Stimulated activated naive CD4-positive, alpha-beta T cell (primary cell): ENCODE data around the gene FAAP20.
A peak's percentile ranks its signal among the peaks of the same experiment; 100 is the strongest.

Experiments used
- DNase-seq, 6 experiments: peaks; one replicate each; lab custom pipeline; 2025; lab: John Stamatoyannopoulos, UW

FAAP20 gene

DNA sequence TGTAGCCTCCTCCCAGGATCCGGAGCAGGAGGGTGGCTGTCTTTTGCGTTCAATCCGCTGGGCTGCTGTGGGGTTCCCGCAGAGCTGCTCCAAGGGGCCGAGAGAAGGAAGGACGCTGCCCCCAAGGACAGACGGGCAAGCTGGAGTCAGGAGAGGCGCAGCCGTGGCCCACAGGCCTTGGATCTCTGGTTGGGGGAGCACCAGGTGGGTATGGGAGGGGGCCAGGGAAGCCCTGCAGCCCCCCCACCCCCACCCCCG lies 17.6 kb upstream of the FAAP20 start:
- DNase-seq: no peak

DNA sequence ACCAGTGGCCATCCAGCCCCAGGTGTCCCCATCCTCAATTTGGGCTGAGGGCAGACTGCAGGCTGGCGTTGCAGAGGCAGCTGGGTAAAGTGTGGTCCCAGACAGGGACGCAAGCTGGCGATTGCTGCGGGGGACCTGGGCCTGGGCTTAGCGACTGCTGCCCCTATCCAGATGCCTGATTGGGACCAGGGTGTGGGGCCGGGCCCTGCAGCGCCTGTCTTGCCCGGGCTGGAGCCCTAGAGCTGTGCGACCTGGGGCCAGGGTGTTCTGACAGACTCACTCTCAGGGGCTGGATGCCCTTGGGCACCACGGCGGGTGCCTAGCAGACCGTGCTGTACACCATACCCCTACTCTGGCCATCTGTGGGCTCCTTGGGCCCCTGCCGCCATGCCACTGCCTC lies 16.2 kb upstream of the FAAP20 start:
- DNase-seq: no peak

DNA sequence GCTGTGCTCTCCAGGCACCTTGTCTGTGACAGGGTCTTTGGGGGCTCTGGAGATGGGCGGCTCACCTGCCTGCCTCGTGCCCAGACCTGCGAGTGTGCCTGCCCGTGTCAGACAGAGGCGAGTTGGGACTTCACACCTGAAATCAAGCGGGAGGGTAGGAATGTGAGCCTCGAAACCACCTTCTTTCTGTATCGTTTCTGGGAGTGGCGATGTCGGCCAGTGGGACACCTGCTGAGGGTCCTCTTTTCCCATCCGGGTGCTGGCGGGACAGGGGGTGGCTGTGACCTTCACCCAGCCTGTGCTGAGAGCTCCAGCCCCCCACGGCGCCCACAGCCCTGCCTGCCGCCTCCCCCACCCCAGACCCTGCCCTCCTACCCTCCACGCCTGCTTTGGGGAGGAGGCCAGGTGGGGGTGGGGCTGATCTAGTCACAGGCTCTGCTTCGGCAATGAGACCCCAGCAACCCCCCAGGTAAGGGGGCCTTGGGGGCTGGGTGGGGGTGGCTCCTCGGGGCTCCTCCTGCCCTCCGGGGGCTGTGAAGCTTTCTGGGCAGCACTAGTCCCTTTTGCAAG lies 15.6 kb upstream of the FAAP20 start:
- no peak for DNase-seq

DNA sequence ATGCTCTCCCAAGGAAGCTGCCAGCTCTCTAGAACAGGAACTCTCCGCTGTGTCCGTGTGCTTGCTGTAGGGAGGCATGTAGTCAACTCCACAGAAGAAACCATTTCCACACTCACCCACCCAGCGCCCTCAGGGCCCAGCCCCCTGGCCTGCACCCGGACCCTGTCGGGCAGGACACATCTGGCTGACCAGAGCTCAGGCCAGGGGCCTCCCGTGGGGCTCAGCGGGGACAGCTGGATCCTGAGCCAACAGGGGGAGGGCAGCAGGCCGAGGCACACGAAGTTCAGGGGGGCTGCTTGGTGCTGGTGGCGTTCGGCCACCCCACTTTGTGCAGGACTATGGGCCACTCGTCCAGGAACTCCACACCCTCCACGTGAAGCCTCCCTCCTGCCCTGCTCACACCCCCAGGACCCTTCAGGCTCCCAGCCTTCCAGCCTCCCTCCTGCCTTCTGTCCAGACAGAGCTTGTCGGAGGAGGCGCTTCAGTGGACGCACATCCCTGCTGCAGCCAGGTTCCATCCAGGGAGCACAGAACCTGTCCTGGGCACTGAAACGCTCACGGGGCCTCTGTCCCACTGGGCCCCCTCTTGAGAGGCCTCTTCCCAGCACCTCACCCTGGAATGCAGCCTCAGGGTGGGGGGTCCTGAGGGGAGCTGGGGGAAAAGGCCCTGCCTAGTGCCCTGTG lies 15.0 kb upstream of the FAAP20 start:
- DNase-seq: no peak

DNA sequence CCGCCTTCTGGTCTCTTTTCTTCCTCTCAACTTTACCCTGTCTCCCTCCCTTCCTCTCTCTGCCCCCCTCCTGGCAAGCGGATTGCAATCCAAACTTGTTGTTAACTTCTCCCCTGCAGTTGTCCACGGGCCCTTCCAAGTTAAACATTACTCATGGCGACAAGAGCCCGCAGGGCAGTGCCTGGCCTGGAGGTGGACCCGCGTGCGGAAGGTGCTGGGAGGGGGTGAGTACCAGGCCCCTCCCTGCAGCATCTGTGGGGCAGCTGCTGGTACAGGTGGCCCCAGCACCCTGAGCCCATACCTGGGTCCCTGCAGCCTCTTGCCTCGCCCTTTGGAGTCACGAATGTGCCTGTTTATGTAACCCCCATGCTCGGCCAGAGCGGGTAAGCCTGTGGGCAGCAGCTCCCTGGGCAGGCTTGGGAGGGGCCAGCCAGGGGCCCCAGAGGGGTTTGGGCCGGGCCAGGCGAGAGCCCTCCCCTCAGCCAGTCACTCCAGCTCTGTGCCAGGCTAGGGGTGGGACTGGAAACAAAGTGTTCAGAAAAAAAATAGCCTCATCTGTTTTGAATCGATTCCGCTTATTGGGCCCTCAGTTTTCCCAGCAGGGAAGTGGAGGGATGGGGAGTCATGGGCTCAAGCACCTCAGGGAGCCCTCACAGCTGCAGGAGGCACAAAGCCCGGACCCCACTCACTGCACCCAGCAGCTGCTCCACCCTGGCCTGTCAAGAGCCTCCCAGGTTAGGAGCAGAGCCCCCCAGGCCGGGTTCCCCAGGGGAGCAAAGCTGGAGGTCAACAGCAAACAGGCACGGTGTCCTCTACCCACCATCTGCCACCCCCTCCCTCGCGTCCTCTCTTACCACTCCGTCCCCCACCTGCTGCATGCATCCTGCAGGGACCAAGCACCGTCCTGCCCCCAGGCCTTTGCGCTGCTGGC lies 14.0 kb upstream of the FAAP20 start:
- DNase-seq: no peak

DNA sequence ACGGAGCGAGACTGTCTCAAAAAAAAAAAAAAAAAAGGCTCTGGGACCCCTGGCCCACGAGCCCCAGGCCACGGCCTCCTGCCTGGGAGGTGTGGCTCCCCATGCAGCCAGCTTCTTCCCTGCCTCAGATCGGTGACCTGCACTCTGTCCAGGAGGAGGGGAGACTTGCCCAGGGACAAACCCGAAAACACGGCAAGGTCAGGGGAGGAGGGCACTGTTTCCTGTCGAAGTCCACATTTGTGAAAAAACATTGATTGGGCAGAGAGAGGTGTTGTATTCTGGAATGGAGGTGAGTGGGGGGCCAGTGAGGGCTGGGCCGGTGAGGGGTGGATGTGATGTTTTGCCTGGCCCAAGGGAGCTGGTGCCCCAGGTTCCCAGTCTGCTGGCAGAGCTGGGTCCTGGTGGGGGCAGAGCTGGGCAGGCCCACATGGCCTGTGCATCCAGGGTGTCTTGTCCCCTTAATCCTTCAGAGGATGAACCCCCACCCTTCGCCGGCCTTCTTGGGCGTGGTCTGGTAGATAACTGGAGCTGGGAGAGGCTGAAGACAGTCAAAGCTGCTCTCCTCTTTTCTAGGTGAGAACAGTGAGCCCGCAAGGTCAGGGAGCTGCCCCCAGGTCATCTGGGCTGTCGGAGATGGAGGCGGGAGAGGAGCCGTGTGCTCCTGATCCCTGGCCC lies 12.4 kb upstream of the FAAP20 start:
- DNase-seq: no peak

DNA sequence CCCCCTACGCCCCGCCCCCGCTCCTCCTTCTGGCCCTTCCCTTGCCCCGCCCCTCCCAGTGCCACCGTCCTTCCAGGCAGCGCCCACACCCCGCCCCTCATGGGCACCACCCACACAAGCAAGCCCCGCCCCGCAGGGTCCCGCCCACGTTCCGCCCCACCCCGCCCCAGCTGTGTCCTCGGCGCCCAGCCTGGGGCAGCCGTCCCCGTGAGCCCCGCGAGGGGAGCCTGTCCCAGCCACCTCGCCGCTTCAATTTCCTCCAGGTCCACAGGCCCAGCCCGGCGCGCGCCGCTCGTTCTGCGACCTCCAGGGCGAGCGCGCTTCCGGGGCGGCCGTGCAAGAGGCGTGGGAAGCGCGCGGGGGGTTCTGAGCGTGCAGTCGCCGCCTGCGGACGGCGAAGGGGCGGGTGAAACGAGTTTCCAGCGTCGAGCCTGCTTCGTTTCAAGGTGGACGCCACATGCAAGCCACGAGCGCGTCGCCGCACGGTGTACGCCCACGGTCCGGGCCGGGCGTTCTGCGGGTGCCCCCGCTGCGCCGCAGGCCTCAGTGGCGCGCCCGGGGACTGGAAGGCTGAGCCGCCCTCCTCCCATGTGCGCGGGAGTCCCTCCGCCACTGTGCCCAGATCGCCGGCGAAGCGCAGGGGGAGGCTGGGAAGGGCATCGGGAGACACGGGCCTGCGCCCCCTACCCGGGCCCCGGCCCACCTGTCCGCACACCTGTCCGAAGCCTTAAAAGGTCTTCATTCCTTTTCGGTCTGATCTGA lies 10.8 kb upstream of the FAAP20 start:
- DNase-seq: peak in 4 of 6 experiments; percentile 81 to 96 (median 96)

DNA sequence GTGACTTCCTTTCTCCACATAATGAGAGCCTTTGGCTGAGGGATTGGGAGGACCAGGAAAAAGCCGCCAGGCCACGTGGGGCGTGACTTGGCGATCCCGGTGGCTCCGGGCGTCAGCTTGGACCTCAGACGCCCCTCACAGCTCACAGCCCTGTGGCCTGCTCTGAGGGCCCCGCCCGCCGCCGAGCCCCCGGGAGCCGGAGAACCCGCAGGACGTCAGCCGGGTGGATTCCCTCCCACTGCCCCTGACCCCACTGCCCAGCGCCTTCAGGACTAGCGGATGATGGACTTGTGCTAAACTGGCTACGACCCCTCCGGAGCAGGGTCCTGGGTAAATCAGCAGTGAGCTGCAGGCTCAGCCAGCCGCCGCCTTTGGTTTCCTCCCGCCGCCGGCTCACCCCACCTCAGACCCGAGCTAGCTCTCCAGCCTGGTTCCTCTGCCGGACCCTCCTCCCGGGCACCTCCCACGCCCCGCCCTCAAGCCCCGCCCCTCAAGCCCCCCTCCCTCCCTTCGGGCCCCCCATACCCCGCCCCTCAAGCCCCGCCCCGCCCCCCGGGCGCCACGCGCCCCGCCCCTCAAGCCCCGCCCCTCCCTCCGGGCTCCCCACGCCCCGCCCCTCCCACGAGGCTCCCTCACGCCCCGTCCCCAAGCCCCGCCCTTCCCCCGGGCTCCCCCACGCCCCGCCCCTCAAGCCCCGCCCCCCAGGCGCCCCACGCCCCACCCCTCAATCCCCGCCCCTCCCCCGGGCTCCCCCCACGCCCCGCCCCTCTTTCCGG lies 10.0 kb upstream of the FAAP20 start:
- DNase-seq: peak in 2 of 6 experiments; percentile 95 to 98

DNA sequence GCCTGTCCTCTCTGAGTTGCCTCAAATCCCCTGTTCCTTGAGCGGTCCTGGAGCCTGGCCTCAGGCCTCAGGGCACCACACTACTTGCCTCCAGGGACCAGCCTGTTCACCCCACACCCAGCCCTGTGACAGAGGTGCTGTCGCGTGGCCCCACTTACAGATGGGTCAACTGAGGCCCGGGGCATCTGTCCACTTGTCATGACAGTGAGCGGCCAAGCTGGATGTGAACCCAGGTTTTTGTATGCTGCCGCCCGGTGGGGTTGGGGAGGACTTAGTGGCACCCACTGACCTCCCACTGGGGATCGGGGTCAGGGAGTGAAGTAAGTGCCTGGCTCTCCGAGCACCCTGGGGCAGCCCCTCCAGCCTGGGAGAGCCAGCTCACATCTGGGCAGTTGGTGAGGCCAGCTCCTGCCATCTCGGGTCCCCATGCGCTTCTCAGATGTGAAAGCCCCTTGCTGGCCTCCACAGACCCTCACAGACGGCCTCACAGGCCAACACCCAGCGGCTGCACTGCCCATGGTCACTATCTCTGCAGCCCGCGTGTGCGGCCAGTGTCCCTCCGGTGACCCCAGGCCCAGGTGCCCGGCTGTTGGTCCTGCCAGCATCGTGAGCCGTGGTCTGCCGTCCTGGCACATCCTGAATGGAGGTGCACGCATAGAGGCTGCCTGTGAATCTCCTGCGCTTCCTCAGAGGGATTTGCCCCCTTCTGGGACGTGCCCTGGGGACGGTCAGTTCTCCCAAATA lies 9.3 kb upstream of the FAAP20 start:
- DNase-seq: no peak

DNA sequence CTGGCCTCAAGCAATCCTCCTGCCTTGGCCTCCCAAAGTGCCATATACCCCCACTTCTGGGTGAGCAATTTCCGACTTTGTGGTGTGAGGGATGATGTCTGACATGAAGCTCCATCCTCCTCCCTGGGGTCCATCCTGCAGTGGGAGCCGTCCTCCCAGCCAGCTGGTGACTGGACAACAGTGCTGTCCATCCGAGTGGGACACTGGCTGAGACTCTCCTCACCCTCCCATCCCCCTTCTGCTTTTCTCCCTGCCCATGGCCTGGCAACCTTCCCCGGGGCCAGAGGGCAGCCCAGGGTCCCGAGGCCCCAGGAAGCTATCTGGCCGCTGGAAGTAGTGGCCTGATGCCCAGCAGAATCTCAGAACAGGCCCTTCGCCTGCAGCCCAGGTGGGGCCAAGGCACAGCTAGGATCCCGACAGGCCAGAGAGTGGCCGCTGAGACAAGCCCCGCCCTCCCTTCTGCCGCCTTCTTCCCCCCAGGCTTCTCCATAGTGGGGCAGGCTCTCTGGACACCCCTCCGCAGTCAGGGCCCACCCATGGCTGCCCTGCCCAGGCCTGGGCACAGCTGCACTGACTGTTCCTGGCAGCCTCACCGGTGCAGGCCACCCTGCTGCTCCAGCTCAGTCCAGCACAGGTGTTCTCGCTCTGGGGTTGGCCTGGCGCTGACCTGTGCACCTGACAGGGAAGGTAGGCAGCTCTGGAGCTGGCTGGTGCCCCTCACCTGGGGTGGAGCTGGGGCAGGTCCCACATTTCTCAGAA lies 8.4 kb upstream of the FAAP20 start:
- no peak for DNase-seq

DNA sequence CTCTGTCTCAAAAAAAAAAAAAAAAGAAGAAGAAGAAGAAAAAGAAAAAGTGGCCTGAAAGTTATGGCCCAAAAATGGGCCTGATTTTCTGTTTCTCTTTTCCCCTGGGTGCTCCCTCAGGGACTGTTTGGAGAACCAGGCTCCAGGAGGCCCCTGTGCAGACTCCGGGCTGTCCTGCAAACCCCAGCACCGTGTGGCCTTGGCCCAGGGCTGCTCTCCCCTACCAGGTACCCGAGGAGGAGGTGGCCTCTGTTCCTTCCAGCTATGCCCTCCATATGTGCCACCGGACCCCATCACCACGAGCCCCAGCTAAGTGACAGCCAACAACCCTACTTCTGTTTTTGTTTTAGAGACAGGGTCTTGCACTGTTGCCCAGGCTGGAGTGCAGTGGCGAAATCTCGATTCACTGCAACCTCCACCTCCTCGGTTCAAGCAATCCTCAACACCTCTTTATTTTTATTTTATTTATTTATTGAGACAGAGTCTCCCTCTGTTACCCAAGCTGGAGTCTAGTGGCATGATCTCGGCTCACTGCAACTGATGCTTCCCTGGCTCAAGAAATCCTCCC lies 7.5 kb upstream of the FAAP20 start:
- DNase-seq: no peak

DNA sequence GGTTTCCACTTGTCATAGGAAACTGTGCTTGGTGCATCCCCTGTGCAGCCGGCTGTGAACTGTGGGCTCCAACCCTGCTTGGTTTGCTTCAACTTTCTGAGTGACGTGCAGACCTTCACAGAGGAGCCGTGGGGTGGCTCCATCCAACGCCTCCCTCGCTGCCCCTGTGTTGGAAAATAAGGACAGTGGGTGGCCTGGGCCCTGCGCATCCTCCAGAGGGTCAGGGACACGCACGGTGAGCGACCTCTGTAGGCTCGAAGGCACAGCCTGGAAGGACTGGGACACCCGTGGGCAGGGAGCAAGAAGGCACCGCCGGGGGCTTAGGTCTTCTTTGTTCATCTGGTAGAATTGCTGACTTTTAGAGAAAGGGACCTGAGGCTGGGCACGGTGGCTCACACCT lies 6.5 kb upstream of the FAAP20 start:
- DNase-seq: no peak

DNA sequence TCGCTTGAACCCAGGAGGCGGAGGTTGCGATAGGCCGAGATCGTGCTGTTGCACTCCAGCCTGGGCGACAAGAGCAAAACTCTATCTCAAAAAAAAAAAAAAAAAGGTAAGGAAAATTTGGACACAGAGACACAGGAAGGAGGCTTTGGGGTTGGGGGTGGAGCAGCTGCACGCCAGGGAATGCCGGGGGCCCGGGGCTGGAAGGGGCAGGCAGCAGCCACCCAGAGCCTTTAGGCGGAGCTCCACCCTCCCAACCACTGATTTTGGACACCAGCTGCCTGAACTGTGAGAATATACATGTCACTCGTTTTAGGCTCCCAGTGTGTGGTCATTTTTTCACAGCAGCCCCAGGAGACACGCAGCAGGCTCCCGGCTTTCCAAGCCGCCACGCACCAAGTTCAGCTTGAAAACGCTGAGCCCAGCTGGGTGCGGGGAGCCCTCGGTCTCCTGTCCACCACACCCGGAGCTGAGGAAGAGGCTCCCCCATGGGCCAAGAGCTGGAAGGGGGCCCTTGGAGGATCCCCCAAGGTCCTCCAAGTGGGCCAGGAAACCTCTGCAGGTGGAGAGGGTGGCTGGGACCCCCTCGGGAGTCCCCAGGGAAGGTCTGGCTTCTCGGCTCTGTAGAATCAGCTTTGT lies 5.9 kb upstream of the FAAP20 start:
- DNase-seq: no peak

DNA sequence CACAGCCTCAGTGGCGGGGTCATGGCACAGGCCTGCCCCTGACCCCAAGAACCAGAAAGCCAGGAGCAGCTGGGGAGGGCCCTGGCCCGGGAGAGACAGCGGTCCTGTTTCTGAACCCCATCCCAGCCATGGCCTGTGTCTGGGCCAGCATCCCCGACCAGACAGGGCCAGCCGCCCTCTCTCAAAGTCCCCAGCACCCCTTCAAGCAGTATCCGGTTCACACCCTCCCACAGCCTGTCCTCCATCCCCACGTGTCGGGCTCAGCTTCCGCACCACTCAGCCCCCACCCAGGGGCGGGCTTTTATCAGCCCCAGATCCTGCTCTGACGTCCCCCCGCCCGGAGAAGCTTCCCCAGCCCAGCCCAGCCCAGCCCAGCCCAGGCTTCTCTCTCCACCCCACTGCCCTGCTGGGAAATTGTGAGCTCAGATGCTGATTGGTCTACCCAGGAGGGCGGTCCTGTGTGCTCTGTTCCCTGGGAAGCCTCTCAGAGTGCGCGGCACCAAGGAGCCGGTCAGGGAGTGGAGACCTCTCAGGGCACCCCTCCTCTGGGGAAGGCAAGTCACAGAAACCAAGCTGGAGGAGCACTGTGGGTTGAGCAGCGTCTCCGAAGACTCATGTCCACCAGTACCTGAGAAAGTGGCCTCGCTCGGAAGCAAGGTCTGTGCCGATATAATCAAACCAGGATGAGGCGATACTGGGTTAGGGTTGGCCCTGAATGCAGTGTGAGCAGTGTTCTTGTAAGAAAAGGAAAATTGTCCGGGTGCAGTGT lies 4.7 kb upstream of the FAAP20 start:
- DNase-seq: peak; percentile 55 to 81 (median 75)

DNA sequence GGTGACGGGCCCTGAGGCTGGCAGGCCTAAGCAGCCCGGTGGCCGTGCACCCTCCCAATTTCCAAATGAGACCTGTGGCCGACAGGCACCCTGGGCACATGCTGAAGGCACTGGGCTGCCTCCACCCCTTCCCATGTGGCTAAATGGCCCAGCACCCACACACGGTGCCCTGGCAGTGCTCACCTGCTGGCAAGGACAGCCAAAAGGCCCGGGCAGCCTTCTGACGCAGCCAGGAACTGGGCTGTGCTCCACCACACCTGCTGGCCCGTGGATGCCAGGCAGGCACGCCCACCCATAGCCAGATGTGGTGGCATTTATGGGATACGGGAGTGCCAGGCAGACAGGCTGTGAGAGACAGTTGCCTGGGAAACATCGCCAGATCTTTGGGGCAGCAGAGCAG lies 4.0 kb upstream of the FAAP20 start:
- no peak for DNase-seq

DNA sequence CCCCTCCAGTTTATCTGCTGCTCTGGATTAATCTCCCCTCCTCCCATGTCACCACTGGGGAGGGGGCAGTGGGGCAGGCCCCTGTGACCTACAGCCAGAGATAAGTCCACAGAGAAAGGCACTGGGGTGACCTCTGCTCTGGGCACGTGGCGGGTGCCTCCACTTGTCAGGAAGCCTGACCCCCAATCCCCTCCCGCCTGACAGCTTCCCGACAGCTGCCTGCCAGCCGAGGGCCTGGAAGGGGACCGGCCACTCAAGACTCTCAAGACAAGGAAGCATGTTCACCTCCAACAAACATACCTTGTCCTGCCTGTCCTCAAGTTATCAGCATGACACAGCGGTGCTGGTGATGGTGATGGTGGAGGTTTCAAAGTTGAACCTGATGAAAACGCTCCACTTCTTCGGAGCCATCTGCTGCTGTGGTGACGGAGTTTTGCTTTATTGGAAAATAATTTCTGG lies 3.2 kb upstream of the FAAP20 start:
- no peak for DNase-seq

DNA sequence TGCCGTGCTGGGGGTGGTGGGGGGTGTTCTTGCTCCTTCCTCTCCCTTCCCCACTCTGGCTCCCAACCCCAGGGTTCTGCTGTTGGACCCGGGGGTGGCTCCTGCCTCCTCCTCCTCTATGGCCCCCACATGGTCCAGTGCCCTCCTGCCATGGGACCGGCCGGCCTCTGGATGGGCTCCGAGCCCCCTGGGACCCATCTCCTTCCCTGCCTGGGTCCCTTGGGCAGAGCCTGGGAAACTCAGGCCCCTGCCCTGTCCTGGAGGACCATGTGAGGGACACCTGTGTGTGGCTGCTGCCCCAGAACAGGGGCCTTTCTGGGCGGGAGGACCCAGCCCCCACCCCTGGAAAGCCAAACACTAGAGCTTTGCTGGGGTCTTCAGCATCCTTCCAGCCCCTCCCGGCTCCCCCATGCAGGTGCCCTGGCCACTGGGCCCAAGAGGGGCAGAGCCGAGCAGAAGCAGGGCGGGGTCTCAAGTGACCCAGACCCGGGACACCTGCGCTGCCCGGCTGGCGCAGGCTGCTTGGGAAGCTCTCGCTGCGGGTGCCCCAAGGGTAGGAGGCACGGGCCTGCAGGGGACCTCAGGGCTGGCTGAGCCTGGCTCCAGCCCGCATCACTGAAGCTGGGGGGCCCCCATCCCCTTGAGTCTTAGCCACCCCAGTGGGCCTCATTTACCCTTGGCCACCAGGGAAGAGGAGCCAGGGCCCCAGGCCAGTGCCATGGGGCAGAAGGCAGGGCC lies 2.5 kb upstream of the FAAP20 start:
- no peak for DNase-seq
